ENCODE measurements around the gene NPAS3.
A peak's percentile ranks its signal among the peaks of the same experiment; 100 is the strongest.

The NPAS3 gene

GRCh38 chr14:33016613-33017012 lies 77.9 kb downstream of the NPAS3 start:
- DNase-seq = peak; percentile 7

- DNase-seq = no peak
Measured at GRCh38 chr14:33017016-33017415, 78.3 kb downstream of the NPAS3 start.

- DNase-seq = no peak
Measured at GRCh38 chr14:33019346-33019745, 80.7 kb downstream of the NPAS3 start.

- DNase-seq = peak; percentile 51
Measured at GRCh38 chr14:33026850-33027430, 88.3 kb downstream of the NPAS3 start.

GRCh38 chr14:33029511-33029910 lies 90.8 kb downstream of the NPAS3 start:
- no peak for DNase-seq

GRCh38 chr14:33030386-33030785 lies 91.7 kb downstream of the NPAS3 start:
- no peak for DNase-seq

- no peak for DNase-seq
Measured at GRCh38 chr14:33035416-33036194, 96.9 kb downstream of the NPAS3 start.

GRCh38 chr14:33039311-33039710 lies 100.6 kb downstream of the NPAS3 start:
- DNase-seq = no peak

- no peak for DNase-seq
Measured at GRCh38 chr14:33040372-33041140, 101.9 kb downstream of the NPAS3 start.

- DNase-seq = no peak
Measured at GRCh38 chr14:33042591-33042990, 103.9 kb downstream of the NPAS3 start.

- DNase-seq = no peak
Measured at GRCh38 chr14:33045760-33046159, 107.1 kb downstream of the NPAS3 start.

GRCh38 chr14:33052943-33053342 lies 114.3 kb downstream of the NPAS3 start:
- no peak for DNase-seq

GRCh38 chr14:33056213-33056612 lies 117.5 kb downstream of the NPAS3 start:
- DNase-seq = no peak

- DNase-seq = no peak
Measured at GRCh38 chr14:33057585-33057984, 118.9 kb downstream of the NPAS3 start.

- DNase-seq = no peak
Measured at GRCh38 chr14:33061667-33062325, 123.1 kb downstream of the NPAS3 start.

- DNase-seq = no peak
Measured at GRCh38 chr14:33062476-33062875, 123.8 kb downstream of the NPAS3 start.

- DNase-seq = no peak
Measured at GRCh38 chr14:33062881-33063280, 124.2 kb downstream of the NPAS3 start.

GRCh38 chr14:33063521-33063920 lies 124.8 kb downstream of the NPAS3 start:
- DNase-seq = no peak

- DNase-seq = no peak
Measured at GRCh38 chr14:33065634-33066033, 127.0 kb downstream of the NPAS3 start.

- no peak for DNase-seq
Measured at GRCh38 chr14:33068040-33068439, 129.4 kb downstream of the NPAS3 start.

GRCh38 chr14:33068626-33069025 lies 129.9 kb downstream of the NPAS3 start:
- peak; percentile 8 for DNase-seq

GRCh38 chr14:33070475-33070874 lies 131.8 kb downstream of the NPAS3 start:
- DNase-seq = no peak

- no peak for DNase-seq
Measured at GRCh38 chr14:33073023-33073422, 134.3 kb downstream of the NPAS3 start.

Measured in fibroblast of skin of back (primary cell).